ENCODE data around the gene ITGA4.

ITGA4 gene

GRCh38 chr2:181546086-181546485 lies 88.9 kb downstream of the ITGA4 start:
- H3K27ac Mint-ChIP-seq = no peak overlapping the region
- no peak overlapping the region for H3K4me3 Mint-ChIP-seq
- DNase-seq (no peak), ATAC-seq (replicated peaks) (no peak)
- no peaks in the 10 kb centered on the region for H3K27me3 Mint-ChIP-seq
- H3K36me3 Mint-ChIP-seq (ENCODE audit: insufficient read depth) = no peaks in the 10 kb centered on the region
- H3K9me3 Mint-ChIP-seq = no peaks in the 10 kb centered on the region
- peaks cover 0 to under 1% of the 10 kb centered on the region in 2 donors for H3K4me1 Mint-ChIP-seq (ENCODE audit: low read depth in 2 of 2)

GRCh38 chr2:181552808-181553207 lies 95.6 kb downstream of the ITGA4 start:
- no peak overlapping the region for H3K4me3 Mint-ChIP-seq
- ATAC-seq (replicated peaks) (no peak), DNase-seq (no peak)
- peaks cover 0 to 3% of the 10 kb centered on the region in 2 donors for H3K4me1 Mint-ChIP-seq (ENCODE audit: low read depth in 2 of 2)
- H3K27me3 Mint-ChIP-seq = no peaks in the 10 kb centered on the region
- no peaks in the 10 kb centered on the region for H3K9me3 Mint-ChIP-seq
- H3K36me3 Mint-ChIP-seq (ENCODE audit: insufficient read depth) = no peaks in the 10 kb centered on the region
- no peak overlapping the region for H3K27ac Mint-ChIP-seq

- ATAC-seq (replicated peaks) (no peak), DNase-seq (no peak)
- Mint-ChIP-seq H3K27ac (no peak overlapping the region), H3K9me3 (no peaks in the 10 kb centered on the region), H3K27me3 (no peaks in the 10 kb centered on the region), H3K4me3 (no peak overlapping the region), H3K36me3 (ENCODE audit: insufficient read depth) (no peaks in the 10 kb centered on the region), H3K4me1 (ENCODE audit: low read depth in 2 of 2) (peaks cover 0 to 3% of the 10 kb centered on the region in 2 donors)
These were observed 96.1 kb downstream of the ITGA4 start for GRCh38 chr2:181553244-181553643.

- no peaks in the 10 kb centered on the region for H3K36me3 Mint-ChIP-seq (ENCODE audit: insufficient read depth)
- H3K4me1 Mint-ChIP-seq (ENCODE audit: low read depth in 2 of 2) = peaks cover 0 to 3% of the 10 kb centered on the region in 2 donors
- no peak for DNase-seq
- no peaks in the 10 kb centered on the region for H3K27me3 Mint-ChIP-seq
- no peak overlapping the region for H3K4me3 Mint-ChIP-seq
- no peaks in the 10 kb centered on the region for H3K9me3 Mint-ChIP-seq
- H3K27ac Mint-ChIP-seq = no peak overlapping the region
- no peak for ATAC-seq (replicated peaks)
These were observed 97.1 kb downstream of the ITGA4 start for GRCh38 chr2:181554061-181554830.

GRCh38 chr2:181558371-181558770 lies 101.2 kb downstream of the ITGA4 start:
- Mint-ChIP-seq H3K27me3 (no peaks in the 10 kb centered on the region), H3K4me3 (no peak overlapping the region), H3K36me3 (ENCODE audit: insufficient read depth) (no peaks in the 10 kb centered on the region), H3K27ac (no peak overlapping the region), H3K9me3 (no peaks in the 10 kb centered on the region), H3K4me1 (ENCODE audit: low read depth in 2 of 2) (peaks cover 0 to 3% of the 10 kb centered on the region in 2 donors)
- ATAC-seq (replicated peaks) (no peak), DNase-seq (no peak)

GRCh38 chr2:181563101-181563692 lies 106.0 kb downstream of the ITGA4 start:
- Mint-ChIP-seq H3K27ac (no peak overlapping the region), H3K4me3 (no peak overlapping the region), H3K9me3 (no peaks in the 10 kb centered on the region), H3K27me3 (peaks cover 4 to 15% of the 10 kb centered on the region in 2 donors), H3K4me1 (ENCODE audit: low read depth in 2 of 2) (no peaks in the 10 kb centered on the region), H3K36me3 (ENCODE audit: insufficient read depth) (peaks cover 4% of the 10 kb centered on the region)
- DNase-seq = no peak
- no peak for ATAC-seq (replicated peaks)

- Mint-ChIP-seq H3K27me3 (peaks cover 4 to 24% of the 10 kb centered on the region in 2 donors), H3K4me3 (no peak overlapping the region), H3K4me1 (ENCODE audit: low read depth in 2 of 2) (no peaks in the 10 kb centered on the region), H3K36me3 (ENCODE audit: insufficient read depth) (peaks cover 4% of the 10 kb centered on the region), H3K27ac (no peak overlapping the region), H3K9me3 (no peaks in the 10 kb centered on the region)
- DNase-seq (no peak), ATAC-seq (replicated peaks) (no peak)
These were observed 109.3 kb downstream of the ITGA4 start for GRCh38 chr2:181566334-181567032.

- no peaks in the 10 kb centered on the region for H3K4me1 Mint-ChIP-seq (ENCODE audit: low read depth in 2 of 2)
- H3K4me3 Mint-ChIP-seq = no peak overlapping the region
- H3K9me3 Mint-ChIP-seq = no peaks in the 10 kb centered on the region
- H3K36me3 Mint-ChIP-seq (ENCODE audit: insufficient read depth) = peaks cover 7% of the 10 kb centered on the region
- no peak for DNase-seq
- H3K27me3 Mint-ChIP-seq = peaks cover 20 to 23% of the 10 kb centered on the region in 2 donors
- no peak for ATAC-seq (replicated peaks)
- H3K27ac Mint-ChIP-seq = no peak overlapping the region
These were observed 112.9 kb downstream of the ITGA4 start for GRCh38 chr2:181570059-181570458.

- DNase-seq (no peak), ATAC-seq (replicated peaks) (no peak)
- H3K4me3 Mint-ChIP-seq = peak overlapping the region in 1 of 2 donors; percentile 51
- H3K9me3 Mint-ChIP-seq = no peaks in the 10 kb centered on the region
- peaks cover 13 to 23% of the 10 kb centered on the region in 2 donors for H3K27me3 Mint-ChIP-seq
- no peak overlapping the region for H3K27ac Mint-ChIP-seq
- no peaks in the 10 kb centered on the region for H3K4me1 Mint-ChIP-seq (ENCODE audit: low read depth in 2 of 2)
- peaks cover 3% of the 10 kb centered on the region for H3K36me3 Mint-ChIP-seq (ENCODE audit: insufficient read depth)
These were observed 113.9 kb downstream of the ITGA4 start for GRCh38 chr2:181570833-181571661.

- no peak for DNase-seq
- no peaks in the 10 kb centered on the region for H3K4me1 Mint-ChIP-seq (ENCODE audit: low read depth in 2 of 2)
- ATAC-seq (replicated peaks) = no peak
These were observed 116.1 kb downstream of the ITGA4 start for GRCh38 chr2:181573140-181573736.

GRCh38 chr2:181574321-181574720 lies 117.1 kb downstream of the ITGA4 start:
- ATAC-seq (replicated peaks) = no peak
- DNase-seq = no peak
- no peaks in the 10 kb centered on the region for H3K9me3 Mint-ChIP-seq
- no peak overlapping the region for H3K4me3 Mint-ChIP-seq
- no peaks in the 10 kb centered on the region for H3K4me1 Mint-ChIP-seq (ENCODE audit: low read depth in 2 of 2)
- peaks cover 3% of the 10 kb centered on the region for H3K36me3 Mint-ChIP-seq (ENCODE audit: insufficient read depth)
- no peak overlapping the region for H3K27ac Mint-ChIP-seq
- peaks cover 4 to 19% of the 10 kb centered on the region in 2 donors for H3K27me3 Mint-ChIP-seq

More at GRCh38 chr2:181573140-181573736, 116.1 kb downstream of the ITGA4 start:
- no peak overlapping the region for H3K27ac Mint-ChIP-seq
- peaks cover 9 to 19% of the 10 kb centered on the region in 2 donors for H3K27me3 Mint-ChIP-seq
- H3K9me3 Mint-ChIP-seq = no peaks in the 10 kb centered on the region
- no peak overlapping the region for H3K4me3 Mint-ChIP-seq
- H3K36me3 Mint-ChIP-seq (ENCODE audit: insufficient read depth) = peaks cover 3% of the 10 kb centered on the region

- H3K4me1 Mint-ChIP-seq (ENCODE audit: low read depth in 2 of 2) = no peaks in the 10 kb centered on the region
- peaks cover 3% of the 10 kb centered on the region for H3K36me3 Mint-ChIP-seq (ENCODE audit: insufficient read depth)
- H3K27me3 Mint-ChIP-seq = peaks cover 0 to 19% of the 10 kb centered on the region in 2 donors
- H3K9me3 Mint-ChIP-seq = no peaks in the 10 kb centered on the region
- no peak overlapping the region for H3K27ac Mint-ChIP-seq
- H3K4me3 Mint-ChIP-seq = no peak overlapping the region
- ATAC-seq (replicated peaks) (no peak), DNase-seq (no peak)
These were observed 118.0 kb downstream of the ITGA4 start for GRCh38 chr2:181575024-181575649.
